ENCODE measurements around the gene LYPD6B.

GRCh38 chr2:149075105-149075504, 36.6 kb downstream of the LYPD6B start:
- TF ChIP-seq CTCF (conservative IDR thresholded peaks at IDR 0.05; ENCODE audit: low read length) (no peak), EZH2phosphoT487 (IDR thresholded peaks at IDR 0.05; ENCODE audit: borderline replicate concordance) (no peak)

Data from Loucy (cell line).